ENCODE measurements around the gene DIP2B. TPM values are rescaled to one million over a fixed set of nuclear protein-coding genes. Genes with fewer than 3 reads are reported as not detected.

DIP2B gene
- total RNA-seq, 1 experiment from 2014 or later: 30.2 TPM

DNA sequence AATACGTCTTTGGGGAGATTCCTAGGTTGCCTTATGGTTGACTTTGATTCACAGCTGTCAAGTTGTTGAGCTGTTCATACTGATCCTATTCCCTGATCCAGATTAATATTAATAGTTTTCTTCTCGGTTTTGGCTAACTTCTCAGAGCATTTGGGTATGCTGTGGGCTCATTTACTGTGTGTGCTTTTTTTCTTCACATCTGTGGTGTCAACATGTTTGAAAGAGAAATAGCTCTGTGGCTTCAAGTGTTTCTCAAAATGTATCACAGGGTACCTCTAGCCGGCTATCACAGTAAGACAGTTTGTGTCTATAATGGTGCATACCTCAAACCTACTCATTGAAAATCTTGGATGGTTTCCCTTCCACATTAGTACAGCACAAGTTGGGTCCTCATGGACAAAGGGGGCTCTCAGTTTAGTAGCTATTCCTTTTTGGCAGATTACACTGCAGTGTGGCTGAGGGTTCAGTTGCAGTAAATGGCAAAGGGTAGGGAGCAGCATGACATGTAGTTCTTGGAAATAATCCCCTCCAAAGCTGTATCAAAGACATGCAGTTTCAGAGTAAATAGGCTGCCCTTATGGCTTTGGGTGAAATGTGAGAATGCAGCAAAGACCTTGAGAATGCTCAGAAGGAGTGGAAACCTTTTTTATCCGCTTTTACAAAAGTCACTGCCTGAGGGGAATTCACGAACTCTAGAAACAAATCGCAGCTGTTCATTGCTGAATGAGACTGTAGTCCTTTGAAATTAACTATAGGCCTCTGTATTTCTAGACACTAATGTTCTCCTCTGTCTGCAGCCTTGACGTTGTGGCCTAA lies 156.7 kb downstream of the DIP2B start:
- TF ChIP-seq POLR2AphosphoS5 (IDR thresholded peaks at IDR 0.05; ENCODE audit: low read depth, low read length) (no peak), SIN3A (IDR thresholded peaks at IDR 0.05; ENCODE audit: borderline replicate concordance, insufficient read depth, low read depth, low read length) (no peak), TCF7L2 (IDR thresholded peaks at IDR 0.05; ENCODE audit: low read depth, low read length) (no peak)
- TF ChIP-seq, protein P1, sequence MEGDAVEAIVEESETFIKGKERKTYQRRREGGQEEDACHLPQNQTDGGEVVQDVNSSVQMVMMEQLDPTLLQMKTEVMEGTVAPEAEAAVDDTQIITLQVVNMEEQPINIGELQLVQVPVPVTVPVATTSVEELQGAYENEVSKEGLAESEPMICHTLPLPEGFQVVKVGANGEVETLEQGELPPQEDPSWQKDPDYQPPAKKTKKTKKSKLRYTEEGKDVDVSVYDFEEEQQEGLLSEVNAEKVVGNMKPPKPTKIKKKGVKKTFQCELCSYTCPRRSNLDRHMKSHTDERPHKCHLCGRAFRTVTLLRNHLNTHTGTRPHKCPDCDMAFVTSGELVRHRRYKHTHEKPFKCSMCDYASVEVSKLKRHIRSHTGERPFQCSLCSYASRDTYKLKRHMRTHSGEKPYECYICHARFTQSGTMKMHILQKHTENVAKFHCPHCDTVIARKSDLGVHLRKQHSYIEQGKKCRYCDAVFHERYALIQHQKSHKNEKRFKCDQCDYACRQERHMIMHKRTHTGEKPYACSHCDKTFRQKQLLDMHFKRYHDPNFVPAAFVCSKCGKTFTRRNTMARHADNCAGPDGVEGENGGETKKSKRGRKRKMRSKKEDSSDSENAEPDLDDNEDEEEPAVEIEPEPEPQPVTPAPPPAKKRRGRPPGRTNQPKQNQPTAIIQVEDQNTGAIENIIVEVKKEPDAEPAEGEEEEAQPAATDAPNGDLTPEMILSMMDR (IDR thresholded peaks at IDR 0.05): no peak
- TF ChIP-seq, protein P2, sequence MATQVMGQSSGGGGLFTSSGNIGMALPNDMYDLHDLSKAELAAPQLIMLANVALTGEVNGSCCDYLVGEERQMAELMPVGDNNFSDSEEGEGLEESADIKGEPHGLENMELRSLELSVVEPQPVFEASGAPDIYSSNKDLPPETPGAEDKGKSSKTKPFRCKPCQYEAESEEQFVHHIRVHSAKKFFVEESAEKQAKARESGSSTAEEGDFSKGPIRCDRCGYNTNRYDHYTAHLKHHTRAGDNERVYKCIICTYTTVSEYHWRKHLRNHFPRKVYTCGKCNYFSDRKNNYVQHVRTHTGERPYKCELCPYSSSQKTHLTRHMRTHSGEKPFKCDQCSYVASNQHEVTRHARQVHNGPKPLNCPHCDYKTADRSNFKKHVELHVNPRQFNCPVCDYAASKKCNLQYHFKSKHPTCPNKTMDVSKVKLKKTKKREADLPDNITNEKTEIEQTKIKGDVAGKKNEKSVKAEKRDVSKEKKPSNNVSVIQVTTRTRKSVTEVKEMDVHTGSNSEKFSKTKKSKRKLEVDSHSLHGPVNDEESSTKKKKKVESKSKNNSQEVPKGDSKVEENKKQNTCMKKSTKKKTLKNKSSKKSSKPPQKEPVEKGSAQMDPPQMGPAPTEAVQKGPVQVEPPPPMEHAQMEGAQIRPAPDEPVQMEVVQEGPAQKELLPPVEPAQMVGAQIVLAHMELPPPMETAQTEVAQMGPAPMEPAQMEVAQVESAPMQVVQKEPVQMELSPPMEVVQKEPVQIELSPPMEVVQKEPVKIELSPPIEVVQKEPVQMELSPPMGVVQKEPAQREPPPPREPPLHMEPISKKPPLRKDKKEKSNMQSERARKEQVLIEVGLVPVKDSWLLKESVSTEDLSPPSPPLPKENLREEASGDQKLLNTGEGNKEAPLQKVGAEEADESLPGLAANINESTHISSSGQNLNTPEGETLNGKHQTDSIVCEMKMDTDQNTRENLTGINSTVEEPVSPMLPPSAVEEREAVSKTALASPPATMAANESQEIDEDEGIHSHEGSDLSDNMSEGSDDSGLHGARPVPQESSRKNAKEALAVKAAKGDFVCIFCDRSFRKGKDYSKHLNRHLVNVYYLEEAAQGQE (IDR thresholded peaks at IDR 0.05; ENCODE audit: insufficient read depth in 1 of 2, low read depth in 2 of 2, low read length in 1 of 2): no peak
- ATAC-seq: no peak
- Histone ChIP-seq H3K27ac (ENCODE audit: low read length) (no peak overlapping the region), H3K4me1 (ENCODE audit: control insufficient read depth, insufficient read depth, low read length) (no peaks in the 10 kb centered on the region; the same call in 1 of the 2 replicates), H3K27me3 (ENCODE audit: control insufficient read depth, insufficient read depth, low read length) (no peaks in the 10 kb centered on the region), H3K4me3 (ENCODE audit: low read depth in 2 of 2, low read length in 2 of 2) (no peak overlapping the region), H3K9me3 (ENCODE audit: control insufficient read depth, insufficient read depth, low read depth, low read length) (no peaks in the 10 kb centered on the region), H3K36me3 (ENCODE audit: control insufficient read depth, insufficient read depth, low read length) (no peaks in the 10 kb centered on the region)
- no TSS peak for BruUV-seq (replicated peaks)
- POLR2A ChIA-PET: no interaction called here
- CTCF ChIA-PET: interaction anchor here (0.6 kb wide), 1 partner anchor 18 kb away, joined by 7 read pairs; no protein-coding TSS in a partner anchor
- in situ Hi-C loops (cut with HindIII; ENCODE audit: low pct_unique_long_range_greater_than_20kb, low sequenced_read_pairs) (no loop called here), intact Hi-C loops (cut with micrococcal nuclease; ENCODE audit: unreplicated experiment) (no loop called here)
- DNase-seq (ENCODE audit: low read depth, low spot score): no peak

DNA sequence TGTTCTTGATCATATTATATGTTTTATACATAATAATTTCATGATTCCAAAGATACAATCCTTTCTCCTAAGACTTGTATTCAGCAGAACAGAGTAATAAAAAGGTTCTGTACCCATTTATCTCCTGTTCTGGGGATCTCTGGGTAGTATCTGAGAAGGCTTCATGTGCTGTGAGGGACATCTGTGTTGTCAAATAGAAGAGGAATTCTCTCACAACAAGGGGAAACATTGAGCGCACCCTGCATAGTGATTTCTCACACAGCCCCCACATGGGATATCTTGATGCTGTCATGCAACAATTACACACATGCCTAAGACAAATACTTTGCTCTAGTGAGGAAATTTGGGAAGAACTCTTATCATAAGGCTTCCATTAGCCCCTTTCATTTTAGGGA lies 157.3 kb downstream of the DIP2B start:
- ATAC-seq: no peak
- POLR2A ChIA-PET: no interaction called here
- no peaks in the 10 kb centered on the region; the same call in 1 of the 2 replicates for H3K4me1 ChIP-seq (ENCODE audit: control insufficient read depth, insufficient read depth, low read length)
- intact Hi-C loops (cut with micrococcal nuclease; ENCODE audit: unreplicated experiment): no loop called here
- TF ChIP-seq POLR2AphosphoS5 (IDR thresholded peaks at IDR 0.05; ENCODE audit: low read depth, low read length): no peak
- TF ChIP-seq TCF7L2 (IDR thresholded peaks at IDR 0.05; ENCODE audit: low read depth, low read length): no peak
- TF ChIP-seq, protein P2 (IDR thresholded peaks at IDR 0.05; ENCODE audit: insufficient read depth in 1 of 2, low read depth in 2 of 2, low read length in 1 of 2): no peak
- TF ChIP-seq SIN3A (IDR thresholded peaks at IDR 0.05; ENCODE audit: borderline replicate concordance, insufficient read depth, low read depth, low read length): no peak
- TF ChIP-seq, protein P1 (IDR thresholded peaks at IDR 0.05): no peak
- H3K36me3 ChIP-seq (ENCODE audit: control insufficient read depth, insufficient read depth, low read length): no peaks in the 10 kb centered on the region
- H3K27ac ChIP-seq (ENCODE audit: low read length): no peak overlapping the region
- H3K9me3 ChIP-seq (ENCODE audit: control insufficient read depth, insufficient read depth, low read depth, low read length): no peaks in the 10 kb centered on the region
- in situ Hi-C loops (cut with HindIII; ENCODE audit: low pct_unique_long_range_greater_than_20kb, low sequenced_read_pairs): no loop called here
- CTCF ChIA-PET: no interaction called here
- no peak for DNase-seq (ENCODE audit: low read depth, low spot score)
- no peak overlapping the region for H3K4me3 ChIP-seq (ENCODE audit: low read depth in 2 of 2, low read length in 2 of 2)
- TSS peak; percentile 21 for BruUV-seq (replicated peaks)
- H3K27me3 ChIP-seq (ENCODE audit: control insufficient read depth, insufficient read depth, low read length): no peaks in the 10 kb centered on the region

All from Panc1 (cell line).